Keratinocyte (primary cell): ENCODE data around the gene MORN2. TPM values are rescaled to one million over a fixed set of nuclear protein-coding genes. Genes with fewer than 3 reads are reported as not detected.

ENCODE experiments used
- DNase-seq: peaks from one replicate; pipeline ENCODE4 v3.0.0-alpha.2; 2011; ENCODE audit warnings: low read depth, missing footprints, low spot score
- FAIRE-seq: peaks from 2 replicates; lab custom pipeline; 2011; peaks lifted over from hg19 to GRCh38; lab: Jason Lieb, UNC
- H2AFZ ChIP-seq: 2 replicates; pipeline ENCODE4 v1.6.0; 2012; ENCODE audit warnings: low read length, control low read depth, inconsistent platforms; ENCODE audit not compliant: control insufficient read depth
- H3K27ac ChIP-seq: 2 replicates; pipeline ENCODE4 v1.5.1; 2011; ENCODE audit warnings: low read length; ENCODE audit not compliant: control insufficient read depth, insufficient read depth
- H3K27me3 ChIP-seq: 3 replicates; pipeline ENCODE4 v1.6.0; 2011; ENCODE audit warnings: low read length; ENCODE audit not compliant: control insufficient read depth, insufficient read depth; ENCODE audit errors: extremely low read depth
- H3K36me3 ChIP-seq, 2 experiments: 2 replicates in 1 of 2; 3 replicates in 1 of 2; pipeline ENCODE4 v1.5.1; 2011; ENCODE audit warnings: low read length in 2 of 2, mild to moderate bottlenecking in 1 of 2; ENCODE audit not compliant: control insufficient read depth in 2 of 2, insufficient read depth in 2 of 2; ENCODE audit errors: extremely low read depth in 1 of 2
- H3K4me1 ChIP-seq: 3 replicates; pipeline ENCODE4 v1.5.1; 2011; ENCODE audit warnings: low read length; ENCODE audit not compliant: control insufficient read depth, insufficient read depth; ENCODE audit errors: extremely low read depth
- H3K4me2 ChIP-seq: 3 replicates; pipeline ENCODE4 v1.6.0; 2011; ENCODE audit warnings: low read depth, low read length; ENCODE audit not compliant: control insufficient read depth, insufficient read depth; ENCODE audit errors: extremely low read depth
- H3K4me3 ChIP-seq, 3 experiments: fragments of 200-600 bp in 1 of 3; sonication (generic) in 1 of 3; 2 replicates in 2 of 3; 3 replicates in 1 of 3; pipeline ENCODE4 v1.5.1; 2011 to 2016; ENCODE audit warnings: low read length in 3 of 3, mild to moderate bottlenecking in 3 of 3, control low read depth in 2 of 3, inconsistent platforms in 1 of 3, low read depth in 1 of 3, mixed read lengths in 1 of 3, mixed run types in 1 of 3, moderate library complexity in 1 of 3; ENCODE audit not compliant: control insufficient read depth in 2 of 3, insufficient read depth in 2 of 3; ENCODE audit errors: extremely low read depth in 1 of 3
- H3K79me2 ChIP-seq: 2 replicates; pipeline ENCODE4 v1.6.0; 2012; ENCODE audit warnings: low read length; ENCODE audit not compliant: control insufficient read depth, insufficient read depth
- H3K9ac ChIP-seq: 3 replicates; pipeline ENCODE4 v1.6.0; 2011; ENCODE audit warnings: low read length; ENCODE audit not compliant: control insufficient read depth, insufficient read depth; ENCODE audit errors: extremely low read depth
- H3K9me1 ChIP-seq: 3 replicates; pipeline ENCODE4 v1.6.0; 2011; ENCODE audit warnings: low read length; ENCODE audit not compliant: control insufficient read depth, insufficient read depth; ENCODE audit errors: extremely low read depth
- H3K9me3 ChIP-seq: 2 replicates; pipeline ENCODE4 v1.5.1; 2012; ENCODE audit warnings: low read depth, low read length; ENCODE audit not compliant: control insufficient read depth
- H4K20me1 ChIP-seq: 3 replicates; pipeline ENCODE4 v1.6.0; 2011; ENCODE audit warnings: low read length; ENCODE audit not compliant: control insufficient read depth, insufficient read depth; ENCODE audit errors: extremely low read depth
- CTCF ChIP-seq, 3 experiments: IDR thresholded peaks in 1 of 3; conservative IDR thresholded peaks in 1 of 3; optimal IDR thresholded peaks in 1 of 3; 2 replicates in 2 of 3; 3 replicates in 1 of 3; pipeline versions ENCODE3 to v1.5.1; 2011; ENCODE audit warnings: low read length in 3 of 3, mild to moderate bottlenecking in 3 of 3, moderate library complexity in 2 of 3, control low read depth in 1 of 3, inconsistent platforms in 1 of 3; ENCODE audit not compliant: insufficient read depth in 2 of 3; ENCODE audit errors: extremely low read depth in 1 of 3
- EZH2 ChIP-seq: IDR thresholded peaks from one replicate; pipeline ENCODE4 v1.6.1; 2012; ENCODE audit warnings: inconsistent platforms, mild to moderate bottlenecking, low read length, moderate library complexity
- dilution Hi-C: fragments of 300-500 bp; cut with MboI; formaldehyde crosslinking; loops from one replicate; pipeline ENCODE4 v1.7.0; 2020; ENCODE audit warnings: low sequenced_read_pairs; ENCODE audit not compliant: extremely low pct_ligation_motif_present
- polyA plus RNA-seq, 5 experiments: library from polyadenylated mRNA; depleted of rRNA in 3 of 5; stranded (reverse) in 3 of 5; stranded (forward) in 1 of 5; unstranded in 1 of 5; fragments of >200 nt; gene quantifications; 1 replicate in 1 of 5; 2 replicates in 3 of 5; 3 replicates in 1 of 5; pipeline versions ENCODE4 v1.2.1 to v1.2.3, GENCODE V29; 2011 to 2012; ENCODE audit warnings: missing spikeins in 2 of 5, low read depth in 1 of 5, low replicate concordance in 1 of 5

Gene MORN2
- polyA plus RNA-seq, 1 donor (not counting 4 experiments of a cell fraction or from before 2014, with no cell fraction given), result 22.5 TPM

GRCh38 chr2:38907743-38908562 lies 32.2 kb downstream of the MORN2 start:
- Histone ChIP-seq H3K9me3 (no peaks in the 10 kb centered on the region), H3K27me3 (no peaks in the 10 kb centered on the region), H3K36me3 (no peaks in the 10 kb centered on the region), H3K4me2 (no peak overlapping the region), H2AFZ (no peak overlapping the region), H3K79me2 (no peaks in the 10 kb centered on the region), H3K27ac (no peak overlapping the region), H3K4me1 (peaks cover 14% of the 10 kb centered on the region), H3K9ac (no peak overlapping the region), H4K20me1 (no peaks in the 10 kb centered on the region), H3K4me3 (no peak overlapping the region), H3K9me1 (no peaks in the 10 kb centered on the region)
- FAIRE-seq (no peak), DNase-seq (no peak)
- dilution Hi-C loops, result no loop called here
- TF ChIP-seq CTCF (optimal IDR thresholded peaks at IDR 0.05 in 1 of 3, IDR thresholded peaks at IDR 0.05 in 1 of 3, conservative IDR thresholded peaks at IDR 0.05 in 1 of 3; ENCODE audit: extremely low read depth in 1 of 3, insufficient read depth in 2 of 3, low read length in 3 of 3), result no peak
- TF ChIP-seq EZH2, result no peak

- Histone ChIP-seq H2AFZ (no peak overlapping the region), H3K27me3 (no peaks in the 10 kb centered on the region), H3K79me2 (no peaks in the 10 kb centered on the region), H3K4me2 (no peak overlapping the region), H3K4me3 (no peak overlapping the region), H3K4me1 (peaks cover 14% of the 10 kb centered on the region), H3K27ac (no peak overlapping the region), H3K9me3 (no peaks in the 10 kb centered on the region), H4K20me1 (no peaks in the 10 kb centered on the region), H3K36me3 (no peaks in the 10 kb centered on the region), H3K9ac (no peak overlapping the region), H3K9me1 (no peaks in the 10 kb centered on the region)
- no peak for TF ChIP-seq CTCF (optimal IDR thresholded peaks at IDR 0.05 in 1 of 3, IDR thresholded peaks at IDR 0.05 in 1 of 3, conservative IDR thresholded peaks at IDR 0.05 in 1 of 3; ENCODE audit: extremely low read depth in 1 of 3, insufficient read depth in 2 of 3, low read length in 3 of 3)
- no peak for TF ChIP-seq EZH2
- DNase-seq (no peak), FAIRE-seq (no peak)
- dilution Hi-C loops, result no loop called here
Measured at GRCh38 chr2:38909872-38910271, 34.1 kb downstream of the MORN2 start.
